Loucy (cell line): ENCODE results near the gene GARIN5B.

Source experiments
- H2AFZ ChIP-seq: fragments of 200-600 bp; sonication (generic); 2 replicates; pipeline ENCODE4 v1.6.0; 2016; ENCODE audit warnings: antibody characterized with exemption, mild to moderate bottlenecking, low read length, moderate library complexity
- H3F3A ChIP-seq: fragments of 200-600 bp; 2 replicates; pipeline ENCODE4 v1.6.0; 2016; ENCODE audit warnings: antibody characterized with exemption, low read depth, mild to moderate bottlenecking
- H3K27me3 ChIP-seq: fragments of 200-600 bp; sonication (generic); 2 replicates; pipeline ENCODE4 v1.6.1; 2014; ENCODE audit warnings: low read length, mild to moderate bottlenecking; ENCODE audit not compliant: insufficient read depth, poor library complexity, severe bottlenecking
- H3K36me3 ChIP-seq: fragments of 200-600 bp; sonication (generic); 2 replicates; pipeline ENCODE4 v1.6.1; 2016; ENCODE audit warnings: low read length; ENCODE audit not compliant: insufficient read depth
- H3K4me1 ChIP-seq: fragments of 200-600 bp; sonication (generic); 2 replicates; pipeline ENCODE4 v1.5.1; 2014; ENCODE audit warnings: low read length, mild to moderate bottlenecking; ENCODE audit not compliant: insufficient read depth, poor library complexity, severe bottlenecking
- H3K4me2 ChIP-seq: fragments of 200-600 bp; sonication (generic); 2 replicates; pipeline ENCODE4 v1.6.0; 2014; ENCODE audit warnings: antibody characterized with exemption, low read length, low read depth, mild to moderate bottlenecking; ENCODE audit not compliant: poor library complexity, severe bottlenecking
- H3K4me3 ChIP-seq: fragments of 200-600 bp; sonication (generic); 2 replicates; pipeline ENCODE4 v1.5.1; 2014; ENCODE audit warnings: low read length, mild to moderate bottlenecking, mixed read lengths; ENCODE audit not compliant: poor library complexity, severe bottlenecking
- H3K79me2 ChIP-seq: fragments of 200-600 bp; sonication (generic); 2 replicates; pipeline ENCODE4 v1.6.1; 2014; ENCODE audit warnings: low read length; ENCODE audit not compliant: insufficient read depth
- H3K9ac ChIP-seq: fragments of 200-600 bp; sonication (generic); 2 replicates; pipeline ENCODE4 v1.6.0; 2014; ENCODE audit warnings: mild to moderate bottlenecking, low read depth, low read length, moderate library complexity; ENCODE audit not compliant: poor library complexity, severe bottlenecking
- H3K9me2 ChIP-seq: fragments of 200-600 bp; sonication (generic); replicated peaks from 2 replicates; pipeline ENCODE4 v1.6.1; 2016; ENCODE audit warnings: low read depth, low read length, mixed read lengths
- H3K9me3 ChIP-seq: fragments of 200-600 bp; sonication (generic); 2 replicates; pipeline ENCODE4 v1.6.1; 2014; ENCODE audit warnings: mild to moderate bottlenecking, antibody characterized with exemption, low read length, low read depth; ENCODE audit not compliant: insufficient read depth
- H4K20me1 ChIP-seq: fragments of 200-600 bp; sonication (generic); 2 replicates; pipeline ENCODE4 v1.6.0; 2014; ENCODE audit warnings: antibody characterized with exemption, low read length, mild to moderate bottlenecking; ENCODE audit not compliant: insufficient read depth, poor library complexity, severe bottlenecking
- CTCF ChIP-seq: fragments of 200-600 bp; sonication (generic); conservative IDR thresholded peaks from 2 replicates; pipeline ENCODE4 v1.5.1; 2014; ENCODE audit warnings: mild to moderate bottlenecking, antibody characterized with exemption, low read length
- EZH2phosphoT487 ChIP-seq: fragments of 200-600 bp; IDR thresholded peaks from 2 replicates; pipeline ENCODE4 v1.6.1; 2018; ENCODE audit warnings: antibody characterized with exemption, mild to moderate bottlenecking, moderate library complexity, borderline replicate concordance

GARIN5B gene

GRCh38 chr19:55379174-55379573, 16.1 kb upstream of the GARIN5B start:
- H4K20me1 ChIP-seq: no peaks in the 10 kb centered on the region
- TF ChIP-seq EZH2phosphoT487: no peak
- no peak for TF ChIP-seq CTCF
- H3F3A ChIP-seq: no peaks in the 10 kb centered on the region
- H3K27me3 ChIP-seq: no peaks in the 10 kb centered on the region
- no peaks in the 10 kb centered on the region for H3K9me3 ChIP-seq
- H3K9me2 ChIP-seq: no peaks in the 10 kb centered on the region
- peaks cover 14% of the 10 kb centered on the region; the same call in 1 of the 2 replicates for H3K79me2 ChIP-seq
- peaks cover 10% of the 10 kb centered on the region for H3K4me1 ChIP-seq
- no peaks in the 10 kb centered on the region for H3K36me3 ChIP-seq
- H3K4me2 ChIP-seq: no peak overlapping the region
- no peak overlapping the region for H2AFZ ChIP-seq
- no peak overlapping the region for H3K9ac ChIP-seq
- no peak overlapping the region for H3K4me3 ChIP-seq

- Histone ChIP-seq H3K9ac (no peak overlapping the region), H3K36me3 (no peaks in the 10 kb centered on the region), H3K9me2 (no peaks in the 10 kb centered on the region), H4K20me1 (no peaks in the 10 kb centered on the region), H3K4me1 (peaks cover under 1% of the 10 kb centered on the region), H3K27me3 (no peaks in the 10 kb centered on the region), H3F3A (no peaks in the 10 kb centered on the region), H3K79me2 (peaks cover 5% of the 10 kb centered on the region; the same call in 1 of the 2 replicates), H3K4me2 (no peak overlapping the region), H3K4me3 (no peak overlapping the region), H2AFZ (no peak overlapping the region), H3K9me3 (no peaks in the 10 kb centered on the region)
- TF ChIP-seq CTCF (no peak), EZH2phosphoT487 (no peak)
Observed at GRCh38 chr19:55377356-55378131, 14.5 kb upstream of the GARIN5B start.

- Histone ChIP-seq H3K9ac (no peak within 1 kb of the TSS), H3K4me1 (no peaks in the 10 kb centered on the region), H3F3A (no peaks in the 10 kb centered on the region), H3K9me3 (no peaks in the 10 kb centered on the region), H3K4me2 (no peak within 1 kb of the TSS), H3K9me2 (no peaks in the 10 kb centered on the region), H3K36me3 (no peaks in the 10 kb centered on the region), H4K20me1 (no peaks in the 10 kb centered on the region), H2AFZ (no peak within 1 kb of the TSS), H3K27me3 (no peaks in the 10 kb centered on the region), H3K4me3 (no peak within 1 kb of the TSS), H3K79me2 (no peaks in the 10 kb centered on the region)
- TF ChIP-seq EZH2phosphoT487: no peak
- no peak for TF ChIP-seq CTCF
Observed at GRCh38 chr19:55376241-55376933, 13.3 kb upstream of the GARIN5B start, which contains the start of gene TMEM190. Gene TMEM190 (plus strand): TSS chr19:55376826. CDS start chr19:55376854, 28 bp downstream.
